ENCODE results near the gene ECE1. TPM values are rescaled to one million over a fixed set of nuclear protein-coding genes. Genes with fewer than 3 reads are reported as not detected.

ECE1 gene
- total and polyA plus RNA-seq, 9 of the 15 experiments (the other 6 are each of a cell fraction or from before 2014, with no cell fraction given) = 0.56 to 34.8 (median 11.0) TPM

DNA sequence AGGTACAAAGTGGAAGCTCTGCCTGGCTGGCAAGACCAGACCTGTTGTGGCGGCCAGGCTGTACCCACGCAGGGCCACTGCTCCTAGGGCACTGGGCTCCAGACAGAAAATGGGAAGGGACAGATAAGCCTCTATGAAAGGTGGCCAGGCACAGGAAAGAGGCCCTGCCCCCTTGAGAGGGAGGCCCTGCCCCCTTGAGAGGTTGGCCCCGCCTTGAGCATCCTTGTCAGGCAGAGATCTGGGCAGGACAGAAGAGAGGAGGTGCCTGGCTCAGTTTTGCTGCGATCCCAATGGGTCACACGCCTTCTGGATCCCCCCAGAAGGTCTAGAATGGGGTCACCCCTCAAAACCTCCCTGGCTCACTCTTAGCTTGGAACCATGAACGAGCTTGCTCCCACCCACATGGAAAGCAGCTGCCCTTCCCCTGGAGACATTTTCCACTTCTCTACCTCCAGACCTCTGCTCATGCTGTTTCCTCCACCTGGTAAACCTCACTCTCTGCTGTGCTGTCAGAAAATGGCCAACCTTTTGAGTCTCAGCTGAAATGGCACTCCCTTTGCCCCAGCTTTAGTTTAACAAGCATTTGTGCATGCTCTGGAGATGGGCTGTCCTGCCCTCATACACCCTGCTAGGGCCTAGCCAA, 17.5 kb upstream of the ECE1 start (continued):
- TF ChIP-seq, protein P1, sequence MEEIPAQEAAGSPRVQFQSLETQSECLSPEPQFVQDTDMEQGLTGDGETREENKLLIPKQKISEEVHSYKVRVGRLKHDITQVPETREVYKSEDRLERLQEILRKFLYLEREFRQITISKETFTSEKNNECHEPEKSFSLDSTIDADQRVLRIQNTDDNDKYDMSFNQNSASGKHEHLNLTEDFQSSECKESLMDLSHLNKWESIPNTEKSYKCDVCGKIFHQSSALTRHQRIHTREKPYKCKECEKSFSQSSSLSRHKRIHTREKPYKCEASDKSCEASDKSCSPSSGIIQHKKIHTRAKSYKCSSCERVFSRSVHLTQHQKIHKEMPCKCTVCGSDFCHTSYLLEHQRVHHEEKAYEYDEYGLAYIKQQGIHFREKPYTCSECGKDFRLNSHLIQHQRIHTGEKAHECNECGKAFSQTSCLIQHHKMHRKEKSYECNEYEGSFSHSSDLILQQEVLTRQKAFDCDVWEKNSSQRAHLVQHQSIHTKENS (CRISPR knock-in tag; IDR thresholded peaks at IDR 0.05) = no peak
- TF ChIP-seq CEBPB (tag; IDR thresholded peaks at IDR 0.05) = no peak
- no peak for TF ChIP-seq NFE2L1 (tag; IDR thresholded peaks at IDR 0.05; ENCODE audit: borderline replicate concordance, low read depth)
- TF ChIP-seq, protein P2, sequence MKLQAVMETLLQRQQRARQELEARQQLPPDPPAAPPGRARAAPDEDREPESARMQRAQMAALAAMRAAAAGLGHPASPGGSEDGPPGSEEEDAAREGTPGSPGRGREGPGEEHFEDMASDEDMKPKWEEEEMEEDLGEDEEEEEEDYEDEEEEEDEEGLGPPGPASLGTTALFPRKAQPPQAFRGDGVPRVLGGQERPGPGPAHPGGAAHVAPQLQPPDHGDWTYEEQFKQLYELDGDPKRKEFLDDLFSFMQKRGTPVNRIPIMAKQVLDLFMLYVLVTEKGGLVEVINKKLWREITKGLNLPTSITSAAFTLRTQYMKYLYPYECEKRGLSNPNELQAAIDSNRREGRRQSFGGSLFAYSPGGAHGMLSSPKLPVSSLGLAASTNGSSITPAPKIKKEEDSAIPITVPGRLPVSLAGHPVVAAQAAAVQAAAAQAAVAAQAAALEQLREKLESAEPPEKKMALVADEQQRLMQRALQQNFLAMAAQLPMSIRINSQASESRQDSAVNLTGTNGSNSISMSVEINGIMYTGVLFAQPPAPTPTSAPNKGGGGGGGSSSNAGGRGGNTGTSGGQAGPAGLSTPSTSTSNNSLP (IDR thresholded peaks at IDR 0.05; ENCODE audit: borderline replicate concordance, low read depth, low read length) = no peak
- TF ChIP-seq, protein P3, sequence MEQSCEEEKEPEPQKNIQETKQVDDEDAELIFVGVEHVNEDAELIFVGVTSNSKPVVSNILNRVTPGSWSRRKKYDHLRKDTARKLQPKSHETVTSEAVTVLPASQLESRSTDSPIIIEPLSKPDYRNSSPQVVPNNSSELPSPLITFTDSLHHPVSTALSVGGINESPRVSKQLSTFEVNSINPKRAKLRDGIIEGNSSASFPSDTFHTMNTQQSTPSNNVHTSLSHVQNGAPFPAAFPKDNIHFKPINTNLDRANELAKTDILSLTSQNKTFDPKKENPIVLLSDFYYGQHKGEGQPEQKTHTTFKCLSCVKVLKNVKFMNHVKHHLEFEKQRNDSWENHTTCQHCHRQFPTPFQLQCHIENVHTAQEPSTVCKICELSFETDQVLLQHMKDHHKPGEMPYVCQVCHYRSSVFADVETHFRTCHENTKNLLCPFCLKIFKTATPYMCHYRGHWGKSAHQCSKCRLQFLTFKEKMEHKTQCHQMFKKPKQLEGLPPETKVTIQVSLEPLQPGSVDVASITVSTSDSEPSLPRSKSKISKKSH (CRISPR knock-in tag; IDR thresholded peaks at IDR 0.05) = no peak
- no peak for TF ChIP-seq KLF6 (CRISPR knock-in tag; IDR thresholded peaks at IDR 0.05; ENCODE audit: borderline replicate concordance)
- TF ChIP-seq, protein P4, sequence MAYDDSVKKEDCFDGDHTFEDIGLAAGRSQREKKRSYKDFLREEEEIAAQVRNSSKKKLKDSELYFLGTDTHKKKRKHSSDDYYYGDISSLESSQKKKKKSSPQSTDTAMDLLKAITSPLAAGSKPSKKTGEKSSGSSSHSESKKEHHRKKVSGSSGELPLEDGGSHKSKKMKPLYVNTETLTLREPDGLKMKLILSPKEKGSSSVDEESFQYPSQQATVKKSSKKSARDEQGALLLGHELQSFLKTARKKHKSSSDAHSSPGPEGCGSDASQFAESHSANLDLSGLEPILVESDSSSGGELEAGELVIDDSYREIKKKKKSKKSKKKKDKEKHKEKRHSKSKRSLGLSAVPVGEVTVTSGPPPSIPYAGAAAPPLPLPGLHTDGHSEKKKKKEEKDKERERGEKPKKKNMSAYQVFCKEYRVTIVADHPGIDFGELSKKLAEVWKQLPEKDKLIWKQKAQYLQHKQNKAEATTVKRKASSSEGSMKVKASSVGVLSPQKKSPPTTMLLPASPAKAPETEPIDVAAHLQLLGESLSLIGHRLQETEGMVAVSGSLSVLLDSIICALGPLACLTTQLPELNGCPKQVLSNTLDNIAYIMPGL (CRISPR knock-in tag; IDR thresholded peaks at IDR 0.05) = no peak
- no peak for TF ChIP-seq KLF13 (tag; IDR thresholded peaks at IDR 0.05; ENCODE audit: borderline replicate concordance, low read depth)
- TF ChIP-seq NRF1 (conservative IDR thresholded peaks at IDR 0.05 in 1 of 2, IDR thresholded peaks at IDR 0.05 in 1 of 2) = peak; percentile 55 to 65; a peak in 3 of 4 replicates
- TF ChIP-seq CTBP1 (IDR thresholded peaks at IDR 0.05; ENCODE audit: borderline replicate concordance) = peak; percentile 61; the same call in 1 of the 2 replicates
- TF ChIP-seq, protein P5, sequence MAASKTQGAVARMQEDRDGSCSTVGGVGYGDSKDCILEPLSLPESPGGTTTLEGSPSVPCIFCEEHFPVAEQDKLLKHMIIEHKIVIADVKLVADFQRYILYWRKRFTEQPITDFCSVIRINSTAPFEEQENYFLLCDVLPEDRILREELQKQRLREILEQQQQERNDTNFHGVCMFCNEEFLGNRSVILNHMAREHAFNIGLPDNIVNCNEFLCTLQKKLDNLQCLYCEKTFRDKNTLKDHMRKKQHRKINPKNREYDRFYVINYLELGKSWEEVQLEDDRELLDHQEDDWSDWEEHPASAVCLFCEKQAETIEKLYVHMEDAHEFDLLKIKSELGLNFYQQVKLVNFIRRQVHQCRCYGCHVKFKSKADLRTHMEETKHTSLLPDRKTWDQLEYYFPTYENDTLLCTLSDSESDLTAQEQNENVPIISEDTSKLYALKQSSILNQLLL (CRISPR knock-in tag; IDR thresholded peaks at IDR 0.05; ENCODE audit: borderline replicate concordance) = no peak
